HEK293 (cell line): ENCODE measurements around the gene EIF3L.

Source experiments
- CTCF ChIA-PET: fragments of 350-600 bp; formaldehyde crosslinking; extraction: SDS; loops from one replicate; lab custom pipeline; 2021; ENCODE audit warnings: antibody characterized with exemption; lab: Yijun Ruan, JAX
- POLR2A ChIA-PET: fragments of 300-600 bp; formaldehyde crosslinking; extraction: SDS; loops from one replicate; lab custom pipeline; 2020; ENCODE audit warnings: antibody characterized with exemption, inconsistent platforms; lab: Yijun Ruan, JAX
- H3K27ac ChIP-seq: fragments of 200-500 bp; sonication (Bioruptor generic); 2 replicates; pipeline ENCODE4 v1.5.1; 2014; ENCODE audit warnings: low read depth, low read length, control low read depth, inconsistent platforms; ENCODE audit errors: extremely low read depth
- H3K36me3 ChIP-seq, 2 experiments: fragments of 200-500 bp in 1 of 2; sonication (Bioruptor generic) in 1 of 2; 1 replicate in 1 of 2; 2 replicates in 1 of 2; pipeline ENCODE4 v1.5.1; 2014 to 2017; ENCODE audit warnings: inconsistent platforms in 2 of 2, low read length in 2 of 2; ENCODE audit not compliant: control insufficient read depth in 2 of 2, insufficient read depth in 1 of 2
- H3K4me1 ChIP-seq: fragments of 200-500 bp; sonication (Bioruptor generic); 2 replicates; pipeline ENCODE4 v1.5.1; 2014; ENCODE audit warnings: mild to moderate bottlenecking, low read length, inconsistent platforms; ENCODE audit not compliant: control insufficient read depth, insufficient read depth
- H3K4me3 ChIP-seq: 2 replicates; pipeline ENCODE4 v1.5.1; 2011; ENCODE audit warnings: low read depth, mild to moderate bottlenecking, control low read depth, low read length, moderate library complexity
- H3K9me3 ChIP-seq: fragments of 200-500 bp; sonication (Bioruptor generic); 2 replicates; pipeline ENCODE4 v1.5.1; 2014; ENCODE audit warnings: low read depth, low read length, inconsistent platforms; ENCODE audit not compliant: control insufficient read depth, insufficient read depth
- HOXC10 ChIP-seq: sonication (generic); formaldehyde crosslinking; IDR thresholded peaks from 2 replicates; pipeline ENCODE4 v1.8.1; 2023; ENCODE audit warnings: mild to moderate bottlenecking, missing genetic modification reagents
- INSM2 ChIP-seq: fragments of 450-650 bp; formaldehyde crosslinking; IDR thresholded peaks from 2 replicates; pipeline ENCODE4 v1.5.1; 2016; ENCODE audit warnings: missing biosample characterization, missing genetic modification characterization
- KLF17 ChIP-seq: fragments of 450-650 bp; formaldehyde crosslinking; IDR thresholded peaks from 2 replicates; pipeline ENCODE4 v1.5.1; 2016; ENCODE audit warnings: missing biosample characterization, missing genetic modification characterization
- SETDB1 ChIP-seq: IDR thresholded peaks from one replicate; pipeline ENCODE4 v1.6.1; 2017; ENCODE audit warnings: mild to moderate bottlenecking, low read length, moderate library complexity, mixed read lengths; ENCODE audit not compliant: insufficient read length
- TCF7L2 ChIP-seq: IDR thresholded peaks from 2 replicates; pipeline ENCODE4 v1.6.1; 2011; ENCODE audit warnings: low read depth, mild to moderate bottlenecking, inconsistent platforms, low read length, moderate library complexity, borderline replicate concordance
- WT1 ChIP-seq: fragments of 450-650 bp; formaldehyde crosslinking; IDR thresholded peaks from 2 replicates; pipeline ENCODE4 v1.5.1; 2016; ENCODE audit warnings: missing biosample characterization, missing genetic modification characterization
- ZBTB10 ChIP-seq: fragments of 450-650 bp; formaldehyde crosslinking; IDR thresholded peaks from 2 replicates; pipeline ENCODE4 v1.5.1; 2016; ENCODE audit warnings: missing biosample characterization, missing genetic modification characterization
- ZBTB8A ChIP-seq: fragments of 450-650 bp; formaldehyde crosslinking; IDR thresholded peaks from 2 replicates; pipeline ENCODE4 v1.5.1; 2016; ENCODE audit warnings: missing biosample characterization, missing genetic modification characterization
- ZFP3 ChIP-seq: fragments of 450-650 bp; formaldehyde crosslinking; IDR thresholded peaks from 2 replicates; pipeline ENCODE4 v1.5.1; 2016; ENCODE audit warnings: low read depth, missing biosample characterization, missing genetic modification characterization
- ZNF114 ChIP-seq: fragments of 450-650 bp; formaldehyde crosslinking; IDR thresholded peaks from 2 replicates; pipeline ENCODE4 v1.5.0; 2017; ENCODE audit warnings: missing biosample characterization, missing genetic modification characterization
- ZNF23 ChIP-seq: fragments of 450-650 bp; formaldehyde crosslinking; IDR thresholded peaks from 2 replicates; pipeline ENCODE4 v1.5.1; 2016; ENCODE audit warnings: missing biosample characterization, missing genetic modification characterization, borderline replicate concordance
- ZNF37A ChIP-seq: fragments of 450-650 bp; IDR thresholded peaks from 2 replicates; pipeline ENCODE4 v1.5.1; 2018; ENCODE audit warnings: missing biosample characterization, missing genetic modification characterization
- ZNF416 ChIP-seq: fragments of 450-650 bp; formaldehyde crosslinking; IDR thresholded peaks from 2 replicates; pipeline ENCODE4 v1.5.1; 2016; ENCODE audit warnings: missing biosample characterization, missing genetic modification characterization
- ZNF513 ChIP-seq: fragments of 450-650 bp; IDR thresholded peaks from 2 replicates; pipeline ENCODE4 v1.5.1; 2018; ENCODE audit warnings: missing biosample characterization, missing genetic modification characterization
- ZNF530 ChIP-seq: fragments of 450-650 bp; formaldehyde crosslinking; IDR thresholded peaks from 2 replicates; pipeline ENCODE4 v1.5.1; 2016; ENCODE audit warnings: low read depth, missing biosample characterization, missing genetic modification characterization
- ZNF610 ChIP-seq: fragments of 450-650 bp; formaldehyde crosslinking; IDR thresholded peaks from 2 replicates; pipeline ENCODE4 v1.5.1; 2016; ENCODE audit warnings: missing biosample characterization, missing genetic modification characterization, borderline replicate concordance
- ZNF624 ChIP-seq: fragments of 450-650 bp; formaldehyde crosslinking; IDR thresholded peaks from 2 replicates; pipeline ENCODE4 v1.5.1; 2017; ENCODE audit warnings: missing biosample characterization, missing genetic modification characterization
- ZNF629 ChIP-seq: fragments of 450-650 bp; formaldehyde crosslinking; IDR thresholded peaks from 2 replicates; pipeline ENCODE4 v1.5.1; 2017; ENCODE audit warnings: missing biosample characterization, missing genetic modification characterization

EIF3L gene

GRCh38 chr22:37920126-37920525, 70.9 kb downstream of the EIF3L start:
- no peak overlapping the region for H3K4me3 ChIP-seq
- H3K4me1 ChIP-seq = no peaks in the 10 kb centered on the region
- H3K36me3 ChIP-seq = peaks cover 41 to 89% of the 10 kb centered on the region in 2 experiments; a peak in 2 of 3 replicates
- no peak overlapping the region for H3K27ac ChIP-seq
- no peak for TF ChIP-seq ZFP3 (tag by site-specific recombination)
- no peak for TF ChIP-seq INSM2
- TF ChIP-seq ZNF530 = no peak
- TF ChIP-seq ZNF629 = no peak
- no peak for TF ChIP-seq WT1 (tag by site-specific recombination)
- CTCF ChIA-PET = interaction anchor here (0.6 kb wide), 2 partner anchors 57 kb away, joined by 3 to 4 read pairs; no protein-coding TSS in a partner anchor
- POLR2A ChIA-PET = interaction anchor here (0.6 kb wide), 1 partner anchor 15 kb away, joined by 5 read pairs; no protein-coding TSS in a partner anchor
- H3K9me3 ChIP-seq = no peaks in the 10 kb centered on the region

- TF ChIP-seq ZBTB10 (tag by site-specific recombination) (no peak), ZBTB8A (no peak), ZNF416 (tag by site-specific recombination) (no peak), KLF17 (tag by site-specific recombination) (no peak), ZNF610 (no peak), ZNF629 (no peak), TCF7L2 (no peak), ZNF37A (tag by site-specific recombination) (no peak), ZNF624 (no peak), HOXC10 (CRISPR knock-in tag) (no peak), ZNF114 (no peak), SETDB1 (no peak), ZNF513 (tag by site-specific recombination) (no peak), ZNF23 (tag by site-specific recombination) (no peak)
These were observed 73.0 kb downstream of the EIF3L start for GRCh38 chr22:37922191-37922590.

More at GRCh38 chr22:37922191-37922590, 73.0 kb downstream of the EIF3L start:
- CTCF ChIA-PET = interaction anchor here (1.3 kb wide), 1 partner anchor 9 kb away, joined by 4 read pairs; no protein-coding TSS in a partner anchor
- Histone ChIP-seq H3K4me1 (no peaks in the 10 kb centered on the region), H3K36me3 (peaks cover 30 to 89% of the 10 kb centered on the region in 2 experiments), H3K9me3 (no peaks in the 10 kb centered on the region), H3K4me3 (no peak overlapping the region), H3K27ac (no peak overlapping the region)
- POLR2A ChIA-PET = no interaction called here
